Neuronal stem cell (in vitro differentiated cells): Measurements from ENCODE around the gene PSENEN.

Experiments
- DNase-seq: peaks from one replicate; pipeline ENCODE4 v3.0.0-alpha.2; 2013; ENCODE audit warnings: low spot score
- H2AFZ ChIP-seq: one replicate; pipeline ENCODE4 v1.6.1; 2013; ENCODE audit warnings: mild to moderate bottlenecking, low read length, inconsistent platforms
- H2AK5ac ChIP-seq: 2 replicates; pipeline ENCODE4 v1.6.1; 2013; ENCODE audit warnings: low read depth, mild to moderate bottlenecking, inconsistent platforms, low read length, moderate library complexity, mixed read lengths
- H2BK120ac ChIP-seq: 2 replicates; pipeline ENCODE4 v1.6.1; 2013; ENCODE audit warnings: low read depth, mild to moderate bottlenecking, inconsistent platforms, low read length, moderate library complexity, mixed read lengths
- H2BK12ac ChIP-seq: one replicate; pipeline ENCODE4 v1.6.1; 2013; ENCODE audit warnings: low read length, inconsistent platforms
- H2BK15ac ChIP-seq: 2 replicates; pipeline ENCODE4 v1.6.1; 2013; ENCODE audit warnings: mild to moderate bottlenecking, low read length, inconsistent platforms, mixed read lengths
- H2BK5ac ChIP-seq: one replicate; pipeline ENCODE4 v1.6.1; 2013; ENCODE audit warnings: inconsistent platforms, mild to moderate bottlenecking, low read length, moderate library complexity
- H3K14ac ChIP-seq: one replicate; pipeline ENCODE4 v1.6.1; 2013; ENCODE audit warnings: low read length, inconsistent platforms
- H3K18ac ChIP-seq: 2 replicates; pipeline ENCODE4 v1.6.1; 2013; ENCODE audit warnings: low read length, inconsistent platforms
- H3K23ac ChIP-seq: 2 replicates; pipeline ENCODE4 v1.6.1; 2013; ENCODE audit warnings: low read depth, mild to moderate bottlenecking, mixed read lengths, low read length, inconsistent platforms; ENCODE audit not compliant: poor library complexity
- H3K27ac ChIP-seq: replicated peaks from 3 replicates; pipeline ENCODE4 v1.5.1; 2013; ENCODE audit warnings: low read length, inconsistent platforms
- H3K27me3 ChIP-seq, 3 experiments: 2 replicates each; pipeline ENCODE4 v1.6.1; 2013; ENCODE audit warnings: low read length in 3 of 3, mild to moderate bottlenecking in 2 of 3, inconsistent platforms in 1 of 3, low read depth in 1 of 3, mixed read lengths in 1 of 3, moderate library complexity in 1 of 3; ENCODE audit not compliant: control insufficient read depth in 3 of 3, insufficient read depth in 3 of 3
- H3K36me3 ChIP-seq, 2 donors: replicated peaks in 1 of 2; 2 replicates each; pipeline ENCODE4 v1.6.1; 2013; ENCODE audit warnings: low read length in 2 of 2; ENCODE audit not compliant: control insufficient read depth in 2 of 2, insufficient read depth in 2 of 2
- H3K4ac ChIP-seq: 2 replicates; pipeline ENCODE4 v1.6.1; 2013; ENCODE audit warnings: inconsistent platforms, mild to moderate bottlenecking, low read length, moderate library complexity
- H3K4me1 ChIP-seq, 2 donors: 1 replicate in 1 of 2; 2 replicates in 1 of 2; pipeline ENCODE4 v1.6.1; 2013; ENCODE audit warnings: low read length in 2 of 2, low read depth in 1 of 2; ENCODE audit not compliant: control insufficient read depth in 2 of 2, insufficient read depth in 1 of 2
- H3K4me2 ChIP-seq: one replicate; pipeline ENCODE4 v1.6.1; 2013; ENCODE audit warnings: mild to moderate bottlenecking, low read length, inconsistent platforms; ENCODE audit not compliant: insufficient read depth, poor library complexity, severe bottlenecking
- H3K4me3 ChIP-seq, 2 donors: 2 replicates each; pipeline ENCODE4 v1.5.1; 2013; ENCODE audit warnings: low read length in 2 of 2, mild to moderate bottlenecking in 2 of 2, inconsistent platforms in 1 of 2, moderate library complexity in 1 of 2
- H3K79me1 ChIP-seq: one replicate; pipeline ENCODE4 v1.6.1; 2013; ENCODE audit warnings: low read depth, mild to moderate bottlenecking, inconsistent platforms, low read length, moderate library complexity
- H3K9ac ChIP-seq: one replicate; pipeline ENCODE4 v1.6.1; 2013; ENCODE audit warnings: mild to moderate bottlenecking, low read depth, low read length, inconsistent platforms; ENCODE audit not compliant: poor library complexity
- H3K9me3 ChIP-seq, 2 donors: replicated peaks in 1 of 2; 2 replicates each; pipeline versions ENCODE3 to v1.6.1; 2013; ENCODE audit warnings: low read length in 2 of 2, mild to moderate bottlenecking in 2 of 2, inconsistent platforms in 1 of 2, low read depth in 1 of 2, mixed read lengths in 1 of 2, moderate library complexity in 1 of 2; ENCODE audit not compliant: control insufficient read depth in 2 of 2, insufficient read depth in 1 of 2
- H4K8ac ChIP-seq: one replicate; pipeline ENCODE4 v1.6.1; 2013; ENCODE audit warnings: low read depth, mild to moderate bottlenecking, inconsistent platforms, low read length, moderate library complexity
- H4K91ac ChIP-seq: one replicate; pipeline ENCODE4 v1.6.1; 2013; ENCODE audit warnings: low read length, low read depth, mild to moderate bottlenecking, inconsistent platforms; ENCODE audit not compliant: poor library complexity
- WGBS, 2 donors: extraction: QIAGEN DNeasy Blood & Tissue Kit; methylation state at CpG; one replicate each; pipeline ENCODE4 v1.1.7; 2013; ENCODE audit warnings: missing lambda C conversion rate in 2 of 2, mixed read lengths in 1 of 2; ENCODE audit not compliant: insufficient read length in 2 of 2, insufficient replicate concordance in 1 of 2; ENCODE audit errors: extremely low coverage in 2 of 2; 5-methylcytosine and 5-hydroxymethylcytosine counted together

Gene PSENEN

GRCh38 chr19:35743640-35744429 is 1.6 kb upstream of the PSENEN start:
- Histone ChIP-seq H2AFZ (no peak overlapping the region), H2BK120ac (no peak overlapping the region), H4K8ac (no peak overlapping the region), H3K14ac (no peak overlapping the region), H3K27ac (no peak overlapping the region), H3K9ac (no peak overlapping the region), H2BK15ac (no peak overlapping the region), H4K91ac (no peak overlapping the region), H3K4me3 (peak overlapping the region in 1 of 2 donors; percentile 74), H3K36me3 (peaks cover 7 to 16% of the 10 kb centered on the region in 2 donors), H3K27me3 (no peaks in the 10 kb centered on the region), H2AK5ac (peak overlapping the region; percentile 70), H3K4me1 (peaks cover 10 to 14% of the 10 kb centered on the region in 2 donors), H2BK5ac (no peak overlapping the region), H3K9me3 (no peaks in the 10 kb centered on the region), H3K23ac (no peak overlapping the region), H2BK12ac (no peak overlapping the region), H3K4ac (no peak overlapping the region), H3K79me1 (peaks cover 11% of the 10 kb centered on the region), H3K4me2 (peak overlapping the region; percentile 76), H3K18ac (no peak overlapping the region)
- DNase-seq: no peak
- WGBS, 2 donors: no CpG with 5 or more reads among the region's 19 CpGs

- Histone ChIP-seq H3K79me1 (peaks cover 10% of the 10 kb centered on the region), H3K9me3 (no peaks in the 10 kb centered on the region), H3K4me2 (peak overlapping the region; percentile 76), H3K14ac (no peak overlapping the region), H3K23ac (no peak overlapping the region), H3K27ac (peak overlapping the region; percentile 90), H4K8ac (no peak overlapping the region), H3K4me3 (peak overlapping the region; percentile 74 to 86), H2AFZ (peak overlapping the region; percentile 91), H2BK5ac (peak overlapping the region; percentile 62), H4K91ac (no peak overlapping the region), H3K18ac (peak overlapping the region; percentile 67), H2BK12ac (no peak overlapping the region), H3K36me3 (peaks cover 6 to 8% of the 10 kb centered on the region in 2 donors), H2BK15ac (no peak overlapping the region), H2BK120ac (no peak overlapping the region), H3K9ac (peak overlapping the region; percentile 80), H3K27me3 (no peaks in the 10 kb centered on the region), H3K4ac (no peak overlapping the region), H2AK5ac (peak overlapping the region; percentile 70), H3K4me1 (peaks cover 11 to 15% of the 10 kb centered on the region in 2 donors)
- DNase-seq: peak; percentile 94
- no CpG with 5 or more reads among the region's 41 CpGs for WGBS, 2 donors
Measured at GRCh38 chr19:35744430-35745327, 772 bp upstream of the PSENEN start.

GRCh38 chr19:35746087-35746462 is 624 bp downstream of the PSENEN start:
- Histone ChIP-seq H3K27me3 (no peaks in the 10 kb centered on the region), H2BK5ac (no peak overlapping the region), H3K9ac (no peak overlapping the region), H3K4me3 (peak overlapping the region; percentile 74 to 85), H2BK12ac (no peak overlapping the region), H3K36me3 (peaks cover 6 to 8% of the 10 kb centered on the region in 2 donors), H3K4ac (no peak overlapping the region), H3K4me1 (peaks cover 9 to 12% of the 10 kb centered on the region in 2 donors), H3K18ac (no peak overlapping the region), H2AFZ (peak overlapping the region; percentile 85), H3K79me1 (peaks cover 8% of the 10 kb centered on the region), H3K9me3 (no peaks in the 10 kb centered on the region), H2AK5ac (no peak overlapping the region), H3K14ac (no peak overlapping the region), H3K4me2 (peak overlapping the region; percentile 66), H4K8ac (no peak overlapping the region), H4K91ac (no peak overlapping the region), H2BK120ac (no peak overlapping the region), H3K27ac (no peak overlapping the region), H2BK15ac (no peak overlapping the region), H3K23ac (no peak overlapping the region)
- WGBS, 2 donors: no CpG with 5 or more reads among the region's 4 CpGs
- no peak for DNase-seq

GRCh38 chr19:35746531-35746930 is 1.1 kb downstream of the PSENEN start:
- H3K79me1 ChIP-seq: peaks cover 8% of the 10 kb centered on the region
- H3K23ac ChIP-seq: no peak overlapping the region
- no peaks in the 10 kb centered on the region for H3K27me3 ChIP-seq
- WGBS, 2 donors: no CpG with 5 or more reads among the region's 5 CpGs
- H2BK120ac ChIP-seq: no peak overlapping the region
- no peak overlapping the region for H3K4ac ChIP-seq
- peaks cover 9 to 12% of the 10 kb centered on the region in 2 donors for H3K4me1 ChIP-seq
- peak overlapping the region in 1 of 2 donors; percentile 74 for H3K4me3 ChIP-seq
- H2BK15ac ChIP-seq: no peak overlapping the region
- no peak overlapping the region for H4K8ac ChIP-seq
- peaks cover 6 to 8% of the 10 kb centered on the region in 2 donors for H3K36me3 ChIP-seq
- H3K9ac ChIP-seq: no peak overlapping the region
- H2AFZ ChIP-seq: no peak overlapping the region
- H3K4me2 ChIP-seq: no peak overlapping the region
- no peak for DNase-seq
- H3K14ac ChIP-seq: no peak overlapping the region
- H2BK12ac ChIP-seq: no peak overlapping the region
- H3K9me3 ChIP-seq: no peaks in the 10 kb centered on the region
- no peak overlapping the region for H3K27ac ChIP-seq
- no peak overlapping the region for H2AK5ac ChIP-seq
- no peak overlapping the region for H3K18ac ChIP-seq
- no peak overlapping the region for H2BK5ac ChIP-seq
- no peak overlapping the region for H4K91ac ChIP-seq
